HG03457 (cell line): ENCODE measurements around the gene ALDH3B2.
"Not testable (repeated sequence)": the region's sequence is repeated elsewhere in the genome, so short reads cannot be mapped to it uniquely, and the experiment has no call there.

ENCODE experiments used
- ATAC-seq: cut with Tn5 transposase; IDR thresholded peaks from one replicate; pipeline ENCODE4 v1.9.1; 2021; ENCODE audit warnings: moderate number of reproducible peaks; ENCODE audit not compliant: unreplicated experiment

ALDH3B2 gene

GRCh38 chr11:67674442-67674871 is at the start of gene ALDH3B2:
Gene ALDH3B2, minus strand, starts transcription at chr11:67674623. Its CDS starts 7,688 bp downstream, at chr11:67666935.
- ATAC-seq, result no peak

- ATAC-seq, result not testable (repeated sequence)
Observed at GRCh38 chr11:67723036-67723435, 48.6 kb upstream of the ALDH3B2 start.

GRCh38 chr11:67716226-67716625 is 41.8 kb upstream of the ALDH3B2 start:
- not testable (repeated sequence) for ATAC-seq

- not testable (repeated sequence) for ATAC-seq
Observed at GRCh38 chr11:67715801-67716200, 41.4 kb upstream of the ALDH3B2 start.

GRCh38 chr11:67713892-67714509 is 39.6 kb upstream of the ALDH3B2 start:
- not testable (repeated sequence) for ATAC-seq

GRCh38 chr11:67711676-67712075 is 37.3 kb upstream of the ALDH3B2 start:
- ATAC-seq, result not testable (repeated sequence)

- ATAC-seq, result not testable (repeated sequence)
Observed at GRCh38 chr11:67711212-67711611, 36.8 kb upstream of the ALDH3B2 start.

GRCh38 chr11:67709806-67710205 is 35.4 kb upstream of the ALDH3B2 start:
- ATAC-seq, result not testable (repeated sequence)

- ATAC-seq, result no peak
Observed at GRCh38 chr11:67705264-67705663, 30.8 kb upstream of the ALDH3B2 start.

- no peak for ATAC-seq
Observed at GRCh38 chr11:67704524-67704923, 30.1 kb upstream of the ALDH3B2 start.

- ATAC-seq, result not testable (repeated sequence)
Observed at GRCh38 chr11:67703709-67704108, 29.3 kb upstream of the ALDH3B2 start.

- ATAC-seq, result no peak
Observed at GRCh38 chr11:67700548-67701262, 26.3 kb upstream of the ALDH3B2 start.

GRCh38 chr11:67700141-67700540 is 25.7 kb upstream of the ALDH3B2 start:
- no peak for ATAC-seq

GRCh38 chr11:67699521-67699920 is 25.1 kb upstream of the ALDH3B2 start:
- ATAC-seq, result no peak

GRCh38 chr11:67698247-67698646 is 23.8 kb upstream of the ALDH3B2 start:
- no peak for ATAC-seq

- no peak for ATAC-seq
Observed at GRCh38 chr11:67697846-67698245, 23.4 kb upstream of the ALDH3B2 start.

- ATAC-seq, result no peak
Observed at GRCh38 chr11:67696998-67697397, 22.6 kb upstream of the ALDH3B2 start.

- ATAC-seq, result no peak
Observed at GRCh38 chr11:67695606-67696005, 21.2 kb upstream of the ALDH3B2 start.

- ATAC-seq, result no peak
Observed at GRCh38 chr11:67694875-67695555, 20.6 kb upstream of the ALDH3B2 start.

GRCh38 chr11:67691149-67691548 is 16.7 kb upstream of the ALDH3B2 start:
- ATAC-seq, result no peak

GRCh38 chr11:67689178-67689577 is 14.8 kb upstream of the ALDH3B2 start:
- no peak for ATAC-seq

GRCh38 chr11:67687986-67688385 is 13.6 kb upstream of the ALDH3B2 start:
- no peak for ATAC-seq
